NCI-H510A treated with DMSO at 0.1 percent for 48 hours (cell line): ENCODE data around the gene GLIS1.

Experiments used
- DNase-seq: peaks from one replicate; lab custom pipeline; 2025; lab: John Stamatoyannopoulos, UW

Gene GLIS1

DNA sequence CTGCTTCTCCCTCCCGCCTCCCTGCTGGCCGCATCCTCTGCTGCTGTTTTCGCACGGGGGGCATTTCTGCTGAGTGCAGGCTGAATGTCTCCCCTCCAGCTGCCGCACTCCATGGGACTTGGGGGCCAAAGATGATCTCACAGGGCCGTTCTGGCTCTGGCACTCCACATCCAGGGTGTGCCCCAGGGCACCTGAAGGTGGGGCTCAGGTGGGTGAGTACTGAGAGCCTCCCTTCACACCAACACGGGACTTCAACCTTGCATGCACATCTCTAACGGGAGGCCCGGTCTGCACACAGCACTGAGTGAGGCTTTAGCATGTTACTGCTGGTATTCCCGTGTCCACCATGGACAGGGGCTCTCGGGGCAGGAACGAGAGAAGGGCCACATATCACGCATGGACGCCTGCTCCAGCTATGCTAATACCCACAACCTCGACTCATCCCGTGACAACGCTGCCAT, 190.9 kb downstream of the GLIS1 start:
- DNase-seq = no peak

DNA sequence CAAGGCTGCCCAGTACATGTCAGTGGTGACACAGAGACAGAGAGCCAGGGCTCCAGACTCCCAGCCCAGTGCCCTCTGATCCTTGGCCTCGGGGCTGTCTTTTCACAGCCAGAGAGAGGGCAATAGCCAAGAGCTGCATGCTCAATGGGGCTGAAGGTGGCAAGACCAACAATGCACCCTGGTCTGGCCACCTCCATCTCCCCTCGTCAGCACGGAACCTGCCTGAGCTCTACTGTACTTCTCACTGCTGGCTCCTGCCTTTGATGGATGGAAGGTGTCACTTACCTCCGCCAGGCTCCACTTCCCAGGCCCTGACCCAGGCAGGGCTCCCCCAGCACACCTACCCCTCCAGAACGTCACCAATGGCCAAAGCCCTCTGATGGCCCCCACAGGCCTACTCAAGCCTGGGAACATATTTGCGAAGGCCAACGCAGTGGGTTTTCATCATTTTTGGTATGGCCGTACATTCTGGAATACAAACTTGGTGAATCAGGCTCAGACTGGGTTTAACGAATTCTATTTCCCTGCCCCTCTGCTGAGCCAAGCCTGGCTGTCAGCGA, 191.7 kb downstream of the GLIS1 start:
- no peak for DNase-seq

DNA sequence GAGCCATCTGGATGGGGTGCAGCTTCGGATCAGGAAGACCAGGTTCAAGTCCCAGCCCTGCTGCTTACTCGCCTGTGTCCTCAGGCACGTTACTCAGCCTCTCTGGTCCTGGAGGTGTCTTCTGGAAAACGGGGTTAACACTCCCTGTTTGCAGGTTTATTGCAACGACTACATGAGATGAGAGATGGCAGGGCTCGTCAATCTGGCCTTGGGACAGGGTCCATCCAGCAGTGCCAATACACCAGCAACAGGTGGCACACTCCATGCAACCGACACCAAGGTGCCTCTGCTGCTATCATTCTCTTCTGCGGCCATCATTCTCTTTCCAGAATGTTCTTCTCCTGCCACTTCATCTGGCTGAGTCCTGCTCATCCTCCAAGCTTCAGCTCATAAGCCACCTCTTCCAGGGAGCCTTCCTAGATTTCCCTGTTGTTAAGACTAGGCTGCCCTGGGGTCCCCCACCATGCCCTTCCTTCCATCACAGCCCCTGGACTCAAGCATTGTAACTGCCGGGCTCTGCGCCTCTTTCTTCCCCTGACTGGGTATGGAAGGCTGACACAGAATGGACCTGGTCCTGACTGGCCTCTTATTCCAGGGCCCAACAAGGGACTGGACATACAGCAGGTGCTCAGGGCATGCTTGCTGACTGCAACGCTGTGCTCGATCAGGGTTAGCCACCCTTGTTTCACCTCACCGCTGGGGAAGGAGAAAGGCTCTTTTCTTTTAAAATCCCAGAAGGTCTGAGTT, 192.4 kb downstream of the GLIS1 start:
- no peak for DNase-seq

DNA sequence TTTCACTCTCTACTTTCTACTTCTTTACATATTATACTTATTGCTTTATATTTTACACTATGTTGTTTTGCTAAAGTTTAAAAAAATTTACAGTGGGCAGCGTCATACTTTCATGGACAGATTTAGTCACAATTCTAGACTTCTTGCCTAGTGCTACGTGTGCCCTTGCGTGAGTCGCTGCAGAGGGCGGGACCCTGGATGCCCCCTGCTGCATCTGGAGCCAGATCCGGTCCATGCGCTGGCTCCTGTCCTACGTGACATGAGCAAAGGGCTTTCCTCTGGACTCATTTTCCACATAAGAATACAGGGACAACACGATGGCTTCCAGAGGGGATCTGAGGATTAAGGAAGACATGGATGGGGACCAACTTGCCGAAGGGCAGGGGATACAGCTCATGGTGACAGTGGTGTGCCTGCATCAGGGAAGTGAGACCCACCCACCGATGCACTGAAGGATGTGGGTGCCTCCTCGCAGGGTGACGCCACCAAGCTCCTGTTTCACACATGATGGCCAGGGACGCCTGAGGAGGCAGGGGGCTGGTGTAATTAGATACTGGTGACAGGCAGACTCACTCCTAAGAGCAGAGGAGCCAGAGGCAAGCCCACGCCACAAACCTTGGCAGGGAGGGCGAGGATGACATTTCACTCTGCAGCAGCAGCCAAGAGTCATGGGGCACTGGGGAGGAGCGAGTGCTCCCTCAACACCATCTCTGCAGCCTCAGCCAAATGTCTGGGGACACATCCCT, 193.1 kb downstream of the GLIS1 start:
- peak; percentile 18 for DNase-seq

- DNase-seq = no peak
Observed at GRCh38 chr1:53544728-53545515, 194.0 kb downstream of the GLIS1 start.

GRCh38 chr1:53543778-53544695, 194.9 kb downstream of the GLIS1 start:
- DNase-seq = no peak

- DNase-seq = no peak
Observed at GRCh38 chr1:53543130-53543777, 195.7 kb downstream of the GLIS1 start.

GRCh38 chr1:53542551-53542950, 196.4 kb downstream of the GLIS1 start:
- no peak for DNase-seq

DNA sequence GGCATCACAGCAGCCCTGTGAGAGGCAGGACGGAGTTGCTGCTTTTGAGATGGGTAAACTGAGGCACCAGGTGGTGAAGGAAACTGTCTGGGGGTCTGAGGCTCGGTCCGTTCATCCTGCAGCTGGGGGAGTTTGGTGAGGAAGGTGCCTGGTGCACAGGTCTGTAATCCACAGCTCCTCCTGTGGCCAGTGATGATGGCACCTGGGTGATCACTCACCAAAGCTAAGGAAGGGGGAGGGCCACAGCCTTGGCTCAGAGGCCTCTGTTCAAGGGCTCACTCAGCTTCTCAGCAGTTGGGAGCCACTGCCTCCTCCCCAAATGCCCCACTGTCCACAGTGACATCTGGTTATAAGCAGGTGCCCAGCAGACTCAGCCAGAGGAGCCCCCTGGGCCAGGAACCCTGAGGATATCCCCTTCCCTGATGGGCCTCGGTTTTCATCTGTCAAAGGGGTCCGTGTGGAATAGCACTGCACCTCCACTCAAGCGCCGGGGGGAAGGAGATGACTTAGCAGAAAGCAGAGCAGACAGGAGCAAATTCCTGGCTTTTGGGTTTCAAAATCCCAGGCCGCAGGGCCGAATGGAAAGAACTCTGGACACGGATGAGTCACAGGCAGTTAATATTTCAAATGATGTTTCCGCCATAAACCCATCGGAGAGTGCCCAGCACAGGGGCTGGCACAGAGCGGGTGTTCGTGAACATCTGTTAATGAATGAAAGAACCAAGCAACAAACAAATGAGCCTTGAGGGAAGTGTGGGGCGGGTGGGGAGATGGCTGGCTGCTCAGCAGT, 197.0 kb downstream of the GLIS1 start:
- peak; percentile 22 for DNase-seq

GRCh38 chr1:53541263-53541625, 197.7 kb downstream of the GLIS1 start:
- no peak for DNase-seq

DNA sequence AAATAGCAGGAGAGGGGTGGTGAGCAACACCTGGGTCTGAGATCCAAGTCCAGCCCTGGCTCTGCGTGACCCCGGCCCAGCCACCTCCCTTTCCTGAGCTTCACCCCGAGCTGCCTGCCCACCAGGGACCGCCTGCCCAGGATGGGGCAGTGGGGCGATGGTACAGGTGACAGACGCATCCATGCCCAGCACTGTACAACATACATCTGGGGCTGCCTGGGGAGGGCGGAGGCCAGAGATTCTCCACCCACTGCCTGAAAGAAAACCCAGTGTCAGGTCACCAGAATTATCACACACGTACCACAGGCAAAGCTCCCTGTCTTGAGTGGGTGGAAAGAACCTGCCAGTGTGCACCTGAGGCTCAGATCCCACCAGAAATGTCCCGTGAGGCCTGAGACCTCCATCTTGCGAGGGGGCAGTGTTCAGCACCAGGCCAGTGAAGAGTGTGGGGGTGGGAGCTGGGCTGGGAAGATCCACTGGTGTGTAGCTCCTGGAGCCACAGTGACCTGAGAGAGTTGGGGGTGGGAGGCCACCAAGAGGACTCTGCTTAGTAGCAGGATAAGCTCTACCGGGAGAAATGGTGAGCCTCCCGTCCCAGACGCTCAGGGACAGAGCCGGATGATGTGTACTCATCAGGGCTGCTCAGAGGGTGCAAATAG, 198.2 kb downstream of the GLIS1 start:
- DNase-seq = no peak

- DNase-seq = no peak
Observed at GRCh38 chr1:53539711-53540603, 199.0 kb downstream of the GLIS1 start.

DNA sequence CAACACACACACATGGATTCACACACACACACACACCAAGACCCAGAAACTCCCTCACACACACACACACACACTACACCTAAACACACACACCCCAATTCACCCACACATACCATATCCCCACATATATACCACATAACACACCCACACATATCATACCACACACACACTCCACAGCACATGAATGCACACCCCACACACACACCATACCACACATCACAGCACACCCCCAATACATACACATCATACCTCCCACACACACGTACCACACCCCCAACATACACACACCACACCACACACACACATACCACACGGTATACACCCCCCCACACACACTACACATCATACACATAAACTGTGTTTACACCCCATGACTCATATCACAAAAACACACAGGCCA, 199.7 kb downstream of the GLIS1 start:
- no peak for DNase-seq

GRCh38 chr1:53536606-53537005, 202.4 kb downstream of the GLIS1 start:
- DNase-seq = no peak

- DNase-seq = no peak
Observed at GRCh38 chr1:53535846-53536245, 203.1 kb downstream of the GLIS1 start.

GRCh38 chr1:53535226-53535625, 203.7 kb downstream of the GLIS1 start:
- no peak for DNase-seq

DNA sequence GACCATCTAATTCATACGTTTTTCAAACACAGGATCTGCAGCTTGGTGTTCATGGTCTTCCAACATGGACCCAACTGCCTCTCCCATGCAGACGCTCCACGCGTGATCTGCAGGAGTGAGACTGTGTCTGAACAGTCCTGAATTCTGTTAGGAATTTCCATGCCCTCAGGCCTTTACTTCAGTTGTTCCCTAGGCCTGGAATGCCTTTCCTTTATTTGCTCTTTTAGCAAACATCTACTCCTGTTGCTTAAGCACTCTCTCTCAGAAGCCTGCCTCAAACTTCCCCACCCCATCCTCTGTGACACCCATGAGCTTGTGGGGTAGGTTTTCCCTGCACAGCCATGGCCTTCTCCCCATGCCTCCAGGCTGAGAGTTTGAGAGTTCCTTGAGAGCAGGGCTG, 206.1 kb downstream of the GLIS1 start:
- DNase-seq = no peak

GRCh38 chr1:53532377-53532776, 206.6 kb downstream of the GLIS1 start:
- DNase-seq = no peak
